GM12878 (cell line): ENCODE data around the gene MYO9B. TPM values are rescaled to one million over a fixed set of nuclear protein-coding genes. Genes with fewer than 3 reads are reported as not detected.
A peak's percentile ranks its signal among the peaks of the same experiment; 100 is the strongest.

Experiments used
- ATAC-seq: fragments of 200-7000 bp; cut with Tn5 transposase; 3 replicates; pipeline ENCODE4 v1.9.1; 2020; ENCODE audit warnings: mild to moderate bottlenecking, moderate library complexity
- BruUV-seq: library from RNA; stranded (reverse); fragments of 400-500 nt; replicated peaks from 2 replicates; lab custom pipeline; 2021; lab: Mats Ljungman, UMichigan
- CTCF ChIA-PET: fragments of 300-600 bp; sonication (Branson Sonifier 250); formaldehyde crosslinking; extraction: SDS; loops from one replicate; lab custom pipeline; 2021; ENCODE audit warnings: inconsistent platforms; lab: Yijun Ruan, JAX
- POLR2A ChIA-PET: fragments of 350-600 bp; formaldehyde crosslinking; extraction: SDS; loops from one replicate; lab custom pipeline; 2021; ENCODE audit warnings: inconsistent platforms; lab: Charles Lee
- RAD21 ChIA-PET: fragments of 300-600 bp; sonication (Branson Sonifier 250); formaldehyde crosslinking; loops from one replicate; lab custom pipeline; 2023; ENCODE audit warnings: antibody characterized with exemption; ENCODE audit not compliant: unreplicated experiment; lab: Charles Lee
- SMC1A ChIA-PET: fragments of 300-600 bp; sonication (Branson Sonifier 250); formaldehyde crosslinking; loops from one replicate; lab custom pipeline; 2023; ENCODE audit not compliant: unreplicated experiment, uncharacterized antibody; lab: Charles Lee
- DNase-seq: peaks from one replicate; pipeline ENCODE4 v3.0.0-alpha.2; 2011; ENCODE audit warnings: low read depth, low spot score
- FAIRE-seq: peaks from 3 replicates; lab custom pipeline; 2011; peaks lifted over from hg19 to GRCh38; lab: Jason Lieb, UNC
- H2AFZ ChIP-seq: 2 replicates; pipeline ENCODE4 v1.6.0; 2011; ENCODE audit warnings: low read depth, low read length, control low read depth; ENCODE audit not compliant: control insufficient read depth
- H3K27ac ChIP-seq: 2 replicates; pipeline ENCODE4 v1.5.1; 2011; ENCODE audit warnings: control low read depth; ENCODE audit not compliant: control insufficient read depth, insufficient read depth
- H3K27me3 ChIP-seq, 2 experiments: replicated peaks in 1 of 2; 2 replicates each; pipeline versions ENCODE4 v1.6.0 to v1.6.1; 2011; ENCODE audit warnings: low read length in 1 of 2; ENCODE audit not compliant: control insufficient read depth in 2 of 2, insufficient read depth in 2 of 2
- H3K36me3 ChIP-seq, 2 experiments: 2 replicates each; pipeline ENCODE4 v1.5.1; 2011; ENCODE audit warnings: low read length in 1 of 2; ENCODE audit not compliant: control insufficient read depth in 2 of 2, insufficient read depth in 2 of 2
- H3K4me1 ChIP-seq: 2 replicates; pipeline ENCODE4 v1.6.1; 2011; ENCODE audit warnings: mild to moderate bottlenecking, low read length, moderate library complexity, mixed read lengths; ENCODE audit not compliant: control insufficient read depth, insufficient read depth
- H3K4me2 ChIP-seq: 2 replicates; pipeline ENCODE4 v1.6.0; 2011; ENCODE audit warnings: control low read depth; ENCODE audit not compliant: control insufficient read depth, insufficient read depth
- H3K4me3 ChIP-seq: fragments of 200-600 bp; sonication (generic); 2 replicates; pipeline ENCODE4 v1.5.1; 2016
- H3K79me2 ChIP-seq: 2 replicates; pipeline ENCODE4 v1.6.0; 2011; ENCODE audit warnings: low read length; ENCODE audit not compliant: control insufficient read depth, insufficient read depth
- H3K9ac ChIP-seq: 2 replicates; pipeline ENCODE4 v1.8.0; 2011; ENCODE audit warnings: low read length, control low read depth, mixed read lengths; ENCODE audit not compliant: control insufficient read depth, insufficient read depth
- H3K9me3 ChIP-seq: replicated peaks from 3 replicates; pipeline ENCODE4 v1.5.1; 2011; ENCODE audit warnings: mild to moderate bottlenecking, low read length; ENCODE audit not compliant: control insufficient read depth, insufficient read depth
- H4K20me1 ChIP-seq: 2 replicates; pipeline ENCODE4 v1.6.0; 2011; ENCODE audit not compliant: control insufficient read depth, insufficient read depth
- BCLAF1 ChIP-seq: fragments of 450-650 bp; IDR thresholded peaks from 2 replicates; pipeline ENCODE4 v1.6.1; 2017; ENCODE audit warnings: antibody characterized with exemption, mild to moderate bottlenecking, moderate library complexity
- HDGF ChIP-seq: fragments of 450-650 bp; IDR thresholded peaks from 2 replicates; pipeline ENCODE4 v1.6.1; 2016; ENCODE audit warnings: antibody characterized with exemption
- IKZF1 ChIP-seq: fragments of 450-650 bp; conservative IDR thresholded peaks from 2 replicates; pipeline ENCODE4 v1.6.1; 2017; ENCODE audit warnings: antibody characterized with exemption, mild to moderate bottlenecking
- IKZF2 ChIP-seq, 2 experiments: fragments of 450-650 bp; IDR thresholded peaks; 2 replicates each; pipeline ENCODE4 v1.6.1; 2017; ENCODE audit warnings: mild to moderate bottlenecking in 2 of 2, moderate library complexity in 2 of 2
- JUND ChIP-seq: IDR thresholded peaks from 2 replicates; pipeline ENCODE4 v1.6.1; 2012; ENCODE audit warnings: low read depth, mild to moderate bottlenecking, low read length, improper control_type of control experiment, moderate library complexity
- MEF2B ChIP-seq: fragments of 450-650 bp; IDR thresholded peaks from 2 replicates; pipeline ENCODE4 v1.6.1; 2018; ENCODE audit warnings: mild to moderate bottlenecking, moderate library complexity; ENCODE audit not compliant: partially characterized antibody, poor library complexity, severe bottlenecking
- MYB ChIP-seq: fragments of 150-350 bp; IDR thresholded peaks from 2 replicates; pipeline ENCODE4 v1.6.1; 2014; ENCODE audit warnings: mild to moderate bottlenecking, low read depth, low read length, borderline replicate concordance
- NR2C2 ChIP-seq: IDR thresholded peaks from 2 replicates; pipeline ENCODE4 v1.6.1; 2011; ENCODE audit warnings: borderline replicate concordance, low read depth; ENCODE audit not compliant: control insufficient read depth, insufficient read length
- POU2F2 ChIP-seq: IDR thresholded peaks from 3 replicates; pipeline ENCODE4 v1.6.1; 2011; ENCODE audit warnings: low read depth, mild to moderate bottlenecking, low read length, borderline replicate concordance
- RB1 ChIP-seq: fragments of 450-650 bp; formaldehyde crosslinking; IDR thresholded peaks from 2 replicates; pipeline ENCODE4 v1.6.1; 2017; ENCODE audit warnings: mild to moderate bottlenecking, borderline replicate concordance
- RELA ChIP-seq: fragments of 450-650 bp; IDR thresholded peaks from 2 replicates; pipeline ENCODE4 v1.8.0; 2014; ENCODE audit warnings: borderline replicate concordance; ENCODE audit not compliant: partially characterized antibody
- YBX1 ChIP-seq: fragments of 450-650 bp; IDR thresholded peaks from 2 replicates; pipeline ENCODE4 v1.6.1; 2016; ENCODE audit warnings: antibody characterized with exemption
- ZBTB40 ChIP-seq: fragments of 450-650 bp; IDR thresholded peaks from 2 replicates; pipeline ENCODE4 v1.6.1; 2016; ENCODE audit warnings: mild to moderate bottlenecking, moderate library complexity, borderline replicate concordance
- ZNF622 ChIP-seq: fragments of 450-650 bp; IDR thresholded peaks from 2 replicates; pipeline ENCODE4 v1.6.1; 2017; ENCODE audit warnings: mild to moderate bottlenecking, inconsistent platforms
- WGBS: methylation state at CpG from one replicate; pipeline ENCODE4 v1.1.6; 2016; ENCODE audit warnings: low lambda C conversion rate; ENCODE audit not compliant: insufficient replicate concordance, insufficient coverage; ENCODE audit errors: missing lambda C conversion rate; 5-methylcytosine and 5-hydroxymethylcytosine counted together
- in situ Hi-C: fragments of 300-500 bp; cut with MboI; formaldehyde crosslinking; loops from 9 replicates; pipeline ENCODE4 v1.14.3; 2018; ENCODE audit warnings: mixed read lengths
- intact Hi-C: fragments of 100-400 bp; cut with micrococcal nuclease; formaldehyde crosslinking; loops from one replicate; pipeline ENCODE4 v1.14.2; 2022; ENCODE audit not compliant: unreplicated experiment
- polyA plus RNA-seq, 11 experiments: library from polyadenylated mRNA; depleted of rRNA in 4 of 11; unstranded in 6 of 11; stranded (reverse) in 5 of 11; fragments of >200 nt; fragmentation: Nextera tagmentation in 4 of 11; fragmentation: Illumina TruSeq in 1 of 11; extraction: Ambion mirVana in 4 of 11; extraction: Trizol in 1 of 11; gene quantifications; 1 replicate in 1 of 11; 2 replicates in 10 of 11; pipeline versions ENCODE4 v1.2.1 to v1.2.3, GENCODE V29; 2011 to 2016; ENCODE audit warnings: inconsistent platforms in 2 of 11, missing spikeins in 2 of 11, low read depth in 1 of 11
- total RNA-seq, 4 experiments: library from RNA; depleted of rRNA in 3 of 4; stranded (reverse); fragments of >200 nt in 3 of 4; fragmentation: Illumina TruSeq in 1 of 4; extraction: Trizol in 1 of 4; gene quantifications; 2 replicates each; pipeline versions ENCODE4 v1.2.1 to v1.2.3, GENCODE V29; 2013 to 2021

The MYO9B gene
- total and polyA plus RNA-seq, 10 of the 15 experiments (the other 5 are each of a cell fraction or from before 2014, with no cell fraction given) = 5.4 to 165 (median 45.8) TPM

GRCh38 chr19:17215127-17215971 is 139.8 kb downstream of the MYO9B start, which contains the start of gene USE1:
Gene USE1 (plus strand): TSS chr19:17215357. CDS start chr19:17215406, 49 bp downstream.
- WGBS = 9% methylated on average over 40 of the region's 56 CpGs
- DNase-seq (peak; percentile 63), FAIRE-seq (peak; percentile 76), ATAC-seq (peak; percentile 98)
- CTCF ChIA-PET = interaction anchor here (0.6 to 2.4 kb wide), 8 partner anchors 9 to 501 kb away, joined by 3 to 9 read pairs (median 3); partner anchors contain the start of gene OCEL1
- Histone ChIP-seq H3K9ac (peak within 1 kb of the TSS; percentile 80), H3K27me3 (no peaks in the 10 kb centered on the region), H3K4me3 (peak within 1 kb of the TSS; percentile 67), H4K20me1 (no peaks in the 10 kb centered on the region), H3K4me2 (peak within 1 kb of the TSS; percentile 98), H3K36me3 (peaks cover 9 to 14% of the 10 kb centered on the region in 2 experiments; a peak in 3 of 4 replicates), H2AFZ (peak within 1 kb of the TSS; percentile 76), H3K9me3 (no peaks in the 10 kb centered on the region), H3K79me2 (no peaks in the 10 kb centered on the region; the same call in 1 of the 2 replicates), H3K27ac (peak within 1 kb of the TSS; percentile 80), H3K4me1 (peaks cover 13% of the 10 kb centered on the region)
- POLR2A ChIA-PET = interaction anchor here (0.5 to 2.2 kb wide), 13 partner anchors 11 to 386 kb away, joined by 3 to 13 read pairs (median 4); partner anchors contain the start of genes ANKLE1, BABAM1, OCEL1 and SIN3B
- in situ Hi-C loops (no loop called here), intact Hi-C loops (no loop called here)
- BruUV-seq = no TSS peak
- SMC1A ChIA-PET = interaction anchor here (0.9 to 2.0 kb wide), 10 partner anchors 11 to 142 kb away, joined by 3 to 8 read pairs (median 5); partner anchors contain the start of genes BABAM1 and OCEL1
- RAD21 ChIA-PET = interaction anchor here (0.9 to 2.4 kb wide), 9 partner anchors 11 to 150 kb away, joined by 3 to 18 read pairs (median 4); partner anchors contain the start of genes BABAM1, DDA1 and OCEL1
- no peak for TF ChIP-seq JUND
- TF ChIP-seq POU2F2 = peak; percentile 90
- no peak for TF ChIP-seq NR2C2
- peak; percentile 83 for TF ChIP-seq RELA
- TF ChIP-seq IKZF1 = peak; percentile 89
- TF ChIP-seq HDGF = 0 out of 2 replicates have a peak, but pooled peaks have one; percentile 45
- TF ChIP-seq MYB = no peak
- no peak for TF ChIP-seq ZNF622
- no peak for TF ChIP-seq BCLAF1
- TF ChIP-seq IKZF2 (IDR thresholded peaks at IDR 0.05) = no peak
- peak; percentile 83; the same call in 1 of the 2 replicates for TF ChIP-seq RB1
- peak; percentile 96 for TF ChIP-seq ZBTB40
- no peak for TF ChIP-seq YBX1
- TF ChIP-seq MEF2B = no peak
